BLaER1 treated with 17β-estradiol and CSF1 and Interleukin-3, amounts not matched to agents 10 nM and 100 nM (cell line): ENCODE data around the gene KCNK10.

Experiments
- H3K27ac ChIP-seq, 11 experiments: shearing (Covaris generic); formaldehyde crosslinking; 2 replicates each; pipeline ENCODE4 v1.8.1; 2022
- H3K27me3 ChIP-seq, 11 experiments: shearing (Covaris generic); formaldehyde crosslinking; 2 replicates each; pipeline ENCODE4 v1.8.1; 2022
- H3K36me3 ChIP-seq, 11 experiments: shearing (Covaris generic); formaldehyde crosslinking; 2 replicates each; pipeline ENCODE4 v1.8.1; 2022
- H3K4me1 ChIP-seq, 10 experiments: shearing (Covaris generic); formaldehyde crosslinking; 2 replicates each; pipeline ENCODE4 v1.8.1; 2022
- H3K4me2 ChIP-seq, 11 experiments: shearing (Covaris generic); formaldehyde crosslinking; 2 replicates each; pipeline ENCODE4 v1.8.1; 2022
- H3K4me3 ChIP-seq, 10 experiments: shearing (Covaris generic); formaldehyde crosslinking; 2 replicates each; pipeline ENCODE4 v1.8.1; 2022
- H3K9ac ChIP-seq, 11 experiments: shearing (Covaris generic); formaldehyde crosslinking; 2 replicates each; pipeline ENCODE4 v1.8.1; 2022
- H3K9me3 ChIP-seq, 11 experiments: shearing (Covaris generic); formaldehyde crosslinking; replicated peaks in 1 of 11; 2 replicates each; pipeline ENCODE4 v1.8.1; 2022
- H4K20me1 ChIP-seq, 11 experiments: shearing (Covaris generic); formaldehyde crosslinking; 2 replicates each; pipeline ENCODE4 v1.8.1; 2022
- Cebpa-rat ChIP-seq, 11 experiments: shearing (Covaris generic); IDR thresholded peaks; 2 replicates each; pipeline ENCODE4 v1.8.1; 2022

KCNK10 gene

GRCh38 chr14:88168025-88168424 is 155.0 kb downstream of the KCNK10 start:
- no peak for TF ChIP-seq Cebpa-rat (IDR thresholded peaks at IDR 0.05)
- H3K36me3 ChIP-seq: no peaks in the 10 kb centered on the region
- no peak overlapping the region for H3K9ac ChIP-seq

DNA sequence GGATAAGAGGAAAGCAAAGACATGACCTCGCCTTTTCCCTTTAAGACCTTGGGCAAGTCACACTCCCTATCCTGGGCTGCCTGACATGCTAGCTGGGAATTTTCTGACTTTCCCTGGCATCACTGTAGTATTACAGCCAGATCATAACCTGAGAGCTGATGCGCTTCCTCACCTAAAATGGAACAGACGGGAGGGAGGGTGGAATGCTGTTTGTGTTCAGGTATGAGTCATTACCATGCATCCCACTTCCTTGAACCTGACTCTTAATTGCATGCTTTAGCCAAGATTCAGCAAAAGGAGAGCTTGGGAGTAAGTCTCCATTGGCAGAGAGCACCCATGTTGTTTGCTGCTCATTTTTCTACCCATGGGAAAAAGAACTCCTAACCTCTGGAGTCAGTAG is 156.5 kb downstream of the KCNK10 start:
- Histone ChIP-seq H3K4me1 (peaks cover 0 to 37% (median 2%) of the 10 kb centered on the region in 10 experiments; a peak in 7 of 20 replicates), H4K20me1 (no peaks in the 10 kb centered on the region), H3K9me3 (peaks cover 6 to 21% (median 14%) of the 10 kb centered on the region in 11 experiments; a peak in 21 of 22 replicates), H3K4me3 (no peak overlapping the region), H3K27ac (no peak overlapping the region), H3K27me3 (no peaks in the 10 kb centered on the region), H3K36me3 (no peaks in the 10 kb centered on the region), H3K9ac (no peak overlapping the region), H3K4me2 (peak overlapping the region in 3 of 11 experiments; percentile 21 to 40 (median 36); a peak in 6 of 22 replicates)
- no peak for TF ChIP-seq Cebpa-rat (IDR thresholded peaks at IDR 0.05)

More at GRCh38 chr14:88168025-88168424, 155.0 kb downstream of the KCNK10 start:
- H3K27me3 ChIP-seq: no peaks in the 10 kb centered on the region
- no peak overlapping the region for H3K4me3 ChIP-seq
- no peak overlapping the region for H3K27ac ChIP-seq
- H3K9me3 ChIP-seq: peaks cover 6 to 30% (median 14%) of the 10 kb centered on the region in 11 experiments; a peak in 21 of 22 replicates
- no peaks in the 10 kb centered on the region for H4K20me1 ChIP-seq
- H3K4me1 ChIP-seq: peaks cover 0 to 37% (median 2%) of the 10 kb centered on the region in 10 experiments; a peak in 7 of 20 replicates
- H3K4me2 ChIP-seq: peak overlapping the region in 2 of 11 experiments; percentile 4 to 41; a peak in 3 of 22 replicates

- no peaks in the 10 kb centered on the region for H4K20me1 ChIP-seq
- TF ChIP-seq Cebpa-rat (IDR thresholded peaks at IDR 0.05): no peak
Measured at GRCh38 chr14:88164906-88165534, 158.0 kb downstream of the KCNK10 start.

GRCh38 chr14:88163731-88164255 is 159.3 kb downstream of the KCNK10 start:
- no peak for TF ChIP-seq Cebpa-rat (IDR thresholded peaks at IDR 0.05)
- H3K27ac ChIP-seq: no peak overlapping the region
- peaks cover 0 to 42% (median 2%) of the 10 kb centered on the region in 10 experiments; a peak in 7 of 20 replicates for H3K4me1 ChIP-seq

More at GRCh38 chr14:88164906-88165534, 158.0 kb downstream of the KCNK10 start:
- Histone ChIP-seq H3K4me1 (peaks cover 0 to 37% (median 2%) of the 10 kb centered on the region in 10 experiments; a peak in 7 of 20 replicates), H3K27ac (no peak overlapping the region), H3K27me3 (no peaks in the 10 kb centered on the region), H3K9ac (no peak overlapping the region), H3K9me3 (peaks cover 6 to 16% (median 11%) of the 10 kb centered on the region in 11 experiments; a peak in 21 of 22 replicates), H3K4me3 (no peak overlapping the region), H3K36me3 (no peaks in the 10 kb centered on the region), H3K4me2 (peak overlapping the region in 3 of 11 experiments; percentile 2 to 28 (median 21); a peak in 1 of 22 replicates)

GRCh38 chr14:88156127-88156526 is 166.9 kb downstream of the KCNK10 start:
- no peak for TF ChIP-seq Cebpa-rat (IDR thresholded peaks at IDR 0.05)
- H3K27me3 ChIP-seq: no peaks in the 10 kb centered on the region
- H3K9ac ChIP-seq: no peak overlapping the region
- H3K27ac ChIP-seq: no peak overlapping the region
- H3K4me2 ChIP-seq: no peak overlapping the region
- peaks cover 0 to 49% (median 0%) of the 10 kb centered on the region in 10 experiments; a peak in 5 of 20 replicates for H3K4me1 ChIP-seq
- H3K36me3 ChIP-seq: no peaks in the 10 kb centered on the region
- H3K4me3 ChIP-seq: no peak overlapping the region
- no peaks in the 10 kb centered on the region for H3K9me3 ChIP-seq
- H4K20me1 ChIP-seq: no peaks in the 10 kb centered on the region

More at GRCh38 chr14:88163731-88164255, 159.3 kb downstream of the KCNK10 start:
- Histone ChIP-seq H4K20me1 (no peaks in the 10 kb centered on the region), H3K4me2 (peak overlapping the region in 2 of 11 experiments; percentile 14 to 16; a peak in 1 of 22 replicates), H3K27me3 (no peaks in the 10 kb centered on the region), H3K36me3 (no peaks in the 10 kb centered on the region), H3K9me3 (peaks cover 0 to 4% (median 0%) of the 10 kb centered on the region in 11 experiments; a peak in 7 of 22 replicates), H3K4me3 (no peak overlapping the region), H3K9ac (no peak overlapping the region)

- Histone ChIP-seq H3K27ac (no peak overlapping the region), H3K36me3 (no peaks in the 10 kb centered on the region), H3K4me2 (peak overlapping the region in 2 of 11 experiments; percentile 47 to 76; a peak in 4 of 22 replicates), H3K9ac (no peak overlapping the region), H4K20me1 (no peaks in the 10 kb centered on the region), H3K9me3 (no peaks in the 10 kb centered on the region), H3K4me3 (no peak overlapping the region), H3K27me3 (no peaks in the 10 kb centered on the region), H3K4me1 (peaks cover 0 to 49% (median 0%) of the 10 kb centered on the region in 10 experiments; a peak in 5 of 20 replicates)
- no peak for TF ChIP-seq Cebpa-rat (IDR thresholded peaks at IDR 0.05)
Measured at GRCh38 chr14:88154926-88155325, 168.1 kb downstream of the KCNK10 start.

GRCh38 chr14:88154321-88154720 is 168.7 kb downstream of the KCNK10 start:
- Histone ChIP-seq H3K9ac (no peak overlapping the region), H4K20me1 (no peaks in the 10 kb centered on the region), H3K27me3 (no peaks in the 10 kb centered on the region), H3K27ac (no peak overlapping the region), H3K9me3 (no peaks in the 10 kb centered on the region), H3K36me3 (no peaks in the 10 kb centered on the region), H3K4me3 (no peak overlapping the region), H3K4me1 (peaks cover 0 to 43% (median 0%) of the 10 kb centered on the region in 10 experiments; a peak in 4 of 20 replicates), H3K4me2 (peak overlapping the region in 2 of 11 experiments; percentile 47 to 76; a peak in 4 of 22 replicates)
- TF ChIP-seq Cebpa-rat (IDR thresholded peaks at IDR 0.05): no peak

DNA sequence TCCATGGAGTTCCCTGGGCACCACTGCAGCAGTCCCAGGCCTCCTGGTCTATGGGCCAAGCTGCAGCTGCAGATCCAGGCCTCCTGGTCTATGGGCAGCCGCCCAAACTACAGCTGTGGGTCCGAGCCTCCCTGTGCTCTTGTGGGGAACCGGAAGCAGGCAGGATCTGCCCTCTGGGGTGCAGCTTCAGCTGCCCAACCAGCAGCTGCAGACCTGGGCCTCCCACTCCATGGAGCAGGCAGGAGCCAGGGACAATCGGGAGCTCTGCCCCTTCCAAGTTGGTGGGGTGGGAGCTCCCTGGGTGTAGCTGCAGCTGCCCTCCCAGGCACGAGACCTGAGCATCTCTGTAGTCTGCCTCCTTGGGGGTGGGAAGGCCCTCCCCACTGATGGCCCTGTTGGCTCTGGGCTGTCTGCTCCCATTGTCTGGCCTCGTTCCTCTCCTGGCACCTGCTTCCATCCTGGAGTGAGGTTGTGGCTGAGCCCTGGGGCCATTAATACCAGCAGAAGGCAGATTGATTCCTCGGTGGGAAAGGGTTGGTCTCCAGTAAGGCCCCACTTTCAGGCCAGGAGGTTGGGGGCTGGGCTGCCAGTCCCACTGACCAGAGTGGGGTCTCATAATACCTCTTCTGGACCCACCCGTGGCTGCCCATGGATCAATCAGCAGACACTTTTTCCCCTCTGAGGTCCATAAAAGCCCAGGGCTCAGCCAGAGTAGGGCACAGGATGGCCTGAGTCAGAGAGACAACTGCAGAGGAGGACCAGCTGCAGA is 176.0 kb downstream of the KCNK10 start:
- H3K36me3 ChIP-seq: no peaks in the 10 kb centered on the region; a peak in 1 of 22 replicates
- no peak overlapping the region for H3K9ac ChIP-seq
- no peak for TF ChIP-seq Cebpa-rat (IDR thresholded peaks at IDR 0.05)

More for the DNA sequence above, 176.0 kb downstream of the KCNK10 start:
- Histone ChIP-seq H3K27me3 (no peaks in the 10 kb centered on the region), H3K4me1 (peaks cover 0 to 32% (median 0%) of the 10 kb centered on the region in 10 experiments; a peak in 6 of 20 replicates), H3K9me3 (peaks cover 14 to 26% (median 17%) of the 10 kb centered on the region in 11 experiments), H3K27ac (no peak overlapping the region), H4K20me1 (no peaks in the 10 kb centered on the region), H3K4me2 (no peak overlapping the region), H3K4me3 (no peak overlapping the region)
